HL-60 (cell line): ENCODE results near the gene ZNF518B.

ENCODE experiments used
- GABPA ChIP-seq: IDR thresholded peaks from 2 replicates; pipeline ENCODE4 v1.6.1; 2012; ENCODE audit warnings: low read depth
- POLR2AphosphoS5 ChIP-seq: IDR thresholded peaks from 2 replicates; pipeline ENCODE4 v1.6.1; 2012; ENCODE audit warnings: low read depth
- SPI1 ChIP-seq: IDR thresholded peaks from 2 replicates; pipeline ENCODE4 v1.6.1; 2012; ENCODE audit warnings: low read depth, mild to moderate bottlenecking, borderline replicate concordance
- TF ChIP-seq, protein P1 (sequence below): IDR thresholded peaks from 2 replicates; pipeline ENCODE4 v1.6.1; 2012; ENCODE audit warnings: low read depth; ENCODE audit not compliant: insufficient replicate concordance
- TF ChIP-seq, protein P2 (sequence below): IDR thresholded peaks from one replicate; pipeline ENCODE4 v1.5.1; 2011; ENCODE audit warnings: low read length, control low read depth, inconsistent platforms; ENCODE audit not compliant: insufficient read depth

DNA sequence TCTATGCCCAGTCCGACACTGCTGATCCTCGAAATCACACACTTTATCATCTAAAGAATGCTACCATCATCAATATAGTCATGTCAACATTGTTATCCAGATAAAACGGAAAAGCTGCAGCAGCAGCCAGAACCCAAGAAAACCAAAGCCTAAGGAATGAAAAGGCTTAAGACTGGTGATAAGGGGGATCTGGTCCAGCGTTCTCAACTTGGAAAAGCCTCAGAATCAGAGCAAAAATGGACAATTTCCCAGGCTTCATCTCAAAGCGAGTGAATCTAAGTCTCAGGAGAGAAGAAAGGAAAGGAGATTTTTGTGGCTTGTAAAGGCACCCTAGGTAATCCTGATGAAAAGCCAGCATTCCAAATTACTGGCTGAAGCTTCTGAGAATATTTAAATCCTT, 8.2 kb downstream of the ZNF518B start:
- TF ChIP-seq, protein P1, sequence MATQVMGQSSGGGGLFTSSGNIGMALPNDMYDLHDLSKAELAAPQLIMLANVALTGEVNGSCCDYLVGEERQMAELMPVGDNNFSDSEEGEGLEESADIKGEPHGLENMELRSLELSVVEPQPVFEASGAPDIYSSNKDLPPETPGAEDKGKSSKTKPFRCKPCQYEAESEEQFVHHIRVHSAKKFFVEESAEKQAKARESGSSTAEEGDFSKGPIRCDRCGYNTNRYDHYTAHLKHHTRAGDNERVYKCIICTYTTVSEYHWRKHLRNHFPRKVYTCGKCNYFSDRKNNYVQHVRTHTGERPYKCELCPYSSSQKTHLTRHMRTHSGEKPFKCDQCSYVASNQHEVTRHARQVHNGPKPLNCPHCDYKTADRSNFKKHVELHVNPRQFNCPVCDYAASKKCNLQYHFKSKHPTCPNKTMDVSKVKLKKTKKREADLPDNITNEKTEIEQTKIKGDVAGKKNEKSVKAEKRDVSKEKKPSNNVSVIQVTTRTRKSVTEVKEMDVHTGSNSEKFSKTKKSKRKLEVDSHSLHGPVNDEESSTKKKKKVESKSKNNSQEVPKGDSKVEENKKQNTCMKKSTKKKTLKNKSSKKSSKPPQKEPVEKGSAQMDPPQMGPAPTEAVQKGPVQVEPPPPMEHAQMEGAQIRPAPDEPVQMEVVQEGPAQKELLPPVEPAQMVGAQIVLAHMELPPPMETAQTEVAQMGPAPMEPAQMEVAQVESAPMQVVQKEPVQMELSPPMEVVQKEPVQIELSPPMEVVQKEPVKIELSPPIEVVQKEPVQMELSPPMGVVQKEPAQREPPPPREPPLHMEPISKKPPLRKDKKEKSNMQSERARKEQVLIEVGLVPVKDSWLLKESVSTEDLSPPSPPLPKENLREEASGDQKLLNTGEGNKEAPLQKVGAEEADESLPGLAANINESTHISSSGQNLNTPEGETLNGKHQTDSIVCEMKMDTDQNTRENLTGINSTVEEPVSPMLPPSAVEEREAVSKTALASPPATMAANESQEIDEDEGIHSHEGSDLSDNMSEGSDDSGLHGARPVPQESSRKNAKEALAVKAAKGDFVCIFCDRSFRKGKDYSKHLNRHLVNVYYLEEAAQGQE, result no peak
- TF ChIP-seq, protein P2, sequence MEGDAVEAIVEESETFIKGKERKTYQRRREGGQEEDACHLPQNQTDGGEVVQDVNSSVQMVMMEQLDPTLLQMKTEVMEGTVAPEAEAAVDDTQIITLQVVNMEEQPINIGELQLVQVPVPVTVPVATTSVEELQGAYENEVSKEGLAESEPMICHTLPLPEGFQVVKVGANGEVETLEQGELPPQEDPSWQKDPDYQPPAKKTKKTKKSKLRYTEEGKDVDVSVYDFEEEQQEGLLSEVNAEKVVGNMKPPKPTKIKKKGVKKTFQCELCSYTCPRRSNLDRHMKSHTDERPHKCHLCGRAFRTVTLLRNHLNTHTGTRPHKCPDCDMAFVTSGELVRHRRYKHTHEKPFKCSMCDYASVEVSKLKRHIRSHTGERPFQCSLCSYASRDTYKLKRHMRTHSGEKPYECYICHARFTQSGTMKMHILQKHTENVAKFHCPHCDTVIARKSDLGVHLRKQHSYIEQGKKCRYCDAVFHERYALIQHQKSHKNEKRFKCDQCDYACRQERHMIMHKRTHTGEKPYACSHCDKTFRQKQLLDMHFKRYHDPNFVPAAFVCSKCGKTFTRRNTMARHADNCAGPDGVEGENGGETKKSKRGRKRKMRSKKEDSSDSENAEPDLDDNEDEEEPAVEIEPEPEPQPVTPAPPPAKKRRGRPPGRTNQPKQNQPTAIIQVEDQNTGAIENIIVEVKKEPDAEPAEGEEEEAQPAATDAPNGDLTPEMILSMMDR, result no peak
- TF ChIP-seq SPI1 (no peak), GABPA (no peak), POLR2AphosphoS5 (no peak)
